K562 (cell line): Measurements from ENCODE around the gene RPP38. TPM values are rescaled to one million over a fixed set of nuclear protein-coding genes. Genes with fewer than 3 reads are reported as not detected.

Experiments
- ATAC-seq: fragments of 200-7000 bp; cut with Tn5 transposase; 3 replicates; pipeline ENCODE4 v1.9.1; 2020; ENCODE audit warnings: moderate library complexity
- BruUV-seq: library from RNA; stranded (reverse); fragments of 400-500 nt; replicated peaks from 2 replicates; lab custom pipeline; 2021; lab: Mats Ljungman, UMichigan
- CTCF ChIA-PET: fragments of 300-600 bp; formaldehyde crosslinking; extraction: SDS; loops from one replicate; lab custom pipeline; 2021; ENCODE audit warnings: low intra/inter-chr PET ratio; lab: Yijun Ruan, JAX
- POLR2A ChIA-PET: fragments of 300-600, 350-650 bp; sonication (Branson Sonifier 250); formaldehyde crosslinking; extraction: SDS; loops from one replicate; lab custom pipeline; 2021; ENCODE audit warnings: antibody characterized with exemption, inconsistent platforms; lab: Yijun Ruan, JAX
- DNase-seq, 4 experiments: peaks; one replicate each; pipeline versions ENCODE4 v3.0.0 to v3.0.0-alpha.2; 2011 to 2018; ENCODE audit warnings: low spot score in 3 of 4, mixed read lengths in 3 of 4; ENCODE audit errors: extremely low read depth in 1 of 4
- FAIRE-seq: peaks from 2 replicates; lab custom pipeline; 2011; peaks lifted over from hg19 to GRCh38; lab: Jason Lieb, UNC
- H2AFZ ChIP-seq: 2 replicates; pipeline ENCODE4 v1.6.0; 2011; ENCODE audit warnings: low read depth, low read length, control low read depth, inconsistent platforms
- H3K27ac ChIP-seq: fragments of 200-600 bp; 3 replicates; pipeline ENCODE4 v1.8.0; 2011; ENCODE audit warnings: low read depth, mild to moderate bottlenecking, control low read depth, inconsistent platforms, low read length, moderate library complexity, mixed read lengths; ENCODE audit errors: extremely low read depth
- H3K27me3 ChIP-seq, 2 experiments: fragments of 300-600 bp in 1 of 2; 2 replicates in 1 of 2; 3 replicates in 1 of 2; pipeline versions ENCODE4 v1.6.0 to v1.8.0; 2011; ENCODE audit warnings: inconsistent platforms in 2 of 2, low read length in 2 of 2, mild to moderate bottlenecking in 1 of 2, mixed read lengths in 1 of 2, moderate library complexity in 1 of 2; ENCODE audit not compliant: control insufficient read depth in 2 of 2, insufficient read depth in 2 of 2
- H3K36me3 ChIP-seq: fragments of 300-600 bp; 3 replicates; pipeline ENCODE4 v1.8.0; 2011; ENCODE audit warnings: mild to moderate bottlenecking, low read length, inconsistent platforms; ENCODE audit not compliant: control insufficient read depth, insufficient read depth
- H3K4me1 ChIP-seq, 2 experiments: fragments of 200-600 bp in 1 of 2; replicated peaks in 1 of 2; 2 replicates in 1 of 2; 3 replicates in 1 of 2; pipeline versions ENCODE4 v1.5.1 to v1.8.0; 2011; ENCODE audit warnings: inconsistent platforms in 2 of 2, low read length in 2 of 2, mild to moderate bottlenecking in 1 of 2, mixed read lengths in 1 of 2, moderate library complexity in 1 of 2; ENCODE audit not compliant: control insufficient read depth in 2 of 2, insufficient read depth in 2 of 2
- H3K4me2 ChIP-seq: 2 replicates; pipeline ENCODE4 v1.6.1; 2011; ENCODE audit warnings: low read length, control low read depth, inconsistent platforms, mixed read lengths; ENCODE audit not compliant: insufficient read depth
- H3K4me3 ChIP-seq: fragments of 200-600 bp; sonication (generic), shearing (Covaris generic); 2 replicates; pipeline ENCODE4 v1.5.1; 2016; ENCODE audit warnings: control low read depth, inconsistent platforms
- H3K79me2 ChIP-seq: fragments of 200-600 bp; 3 replicates; pipeline ENCODE4 v1.8.0; 2011; ENCODE audit warnings: low read length, inconsistent platforms; ENCODE audit not compliant: control insufficient read depth, insufficient read depth
- H3K9ac ChIP-seq, 2 experiments: 2 replicates each; pipeline versions ENCODE4 v1.6.0 to v1.6.1; 2011; ENCODE audit warnings: low read depth in 2 of 2, low read length in 2 of 2, control low read depth in 1 of 2, inconsistent platforms in 1 of 2, mild to moderate bottlenecking in 1 of 2, mixed read lengths in 1 of 2; ENCODE audit not compliant: insufficient read depth in 1 of 2
- H3K9me1 ChIP-seq: one replicate; pipeline ENCODE4 v1.6.0; 2011; ENCODE audit warnings: inconsistent platforms, mild to moderate bottlenecking, low read length, moderate library complexity; ENCODE audit not compliant: control insufficient read depth, insufficient read depth
- H3K9me3 ChIP-seq: replicated peaks from 2 replicates; pipeline ENCODE4 v1.5.1; 2011; ENCODE audit warnings: low read depth, low read length, inconsistent platforms; ENCODE audit not compliant: control insufficient read depth, insufficient read depth
- H4K20me1 ChIP-seq: replicated peaks from 2 replicates; pipeline ENCODE4 v1.6.1; 2011; ENCODE audit warnings: low read length, inconsistent platforms, mixed read lengths; ENCODE audit not compliant: control insufficient read depth, insufficient read depth
- CSDE1 ChIP-seq, 2 experiments: fragments of 450-650 bp; IDR thresholded peaks; 2 replicates each; pipeline ENCODE4 v1.6.1; 2016; ENCODE audit warnings: mild to moderate bottlenecking in 1 of 2
- EP400 ChIP-seq: fragments of 450-650 bp; IDR thresholded peaks from 2 replicates; pipeline ENCODE4 v1.6.1; 2017; ENCODE audit warnings: antibody characterized with exemption, mild to moderate bottlenecking, moderate library complexity
- GTF2F1 ChIP-seq: IDR thresholded peaks from 2 replicates; pipeline ENCODE4 v1.6.1; 2011; ENCODE audit warnings: low read depth, low read length, improper control_type of control experiment
- KAT7 ChIP-seq: sonication (generic); formaldehyde crosslinking; IDR thresholded peaks from 2 replicates; pipeline ENCODE4 v1.8.0; 2022; ENCODE audit warnings: missing genetic modification reagents, mild to moderate bottlenecking, borderline replicate concordance
- KLF13 ChIP-seq: fragments of 450-650 bp; IDR thresholded peaks from 2 replicates; pipeline ENCODE4 v1.6.1; 2016; ENCODE audit warnings: missing genetic modification characterization, low read depth, mild to moderate bottlenecking, missing compliant biosample characterization, moderate library complexity, borderline replicate concordance
- LCOR ChIP-seq: sonication (generic); formaldehyde crosslinking; IDR thresholded peaks from 2 replicates; pipeline ENCODE4 v1.8.0; 2022; ENCODE audit warnings: mild to moderate bottlenecking, missing genetic modification reagents
- MEF2D ChIP-seq: conservative IDR thresholded peaks from 2 replicates; pipeline ENCODE4 v1.6.1; 2016; ENCODE audit warnings: low read depth, missing genetic modification characterization, missing compliant biosample characterization
- PCBP2 ChIP-seq: fragments of 200-400 bp; formaldehyde crosslinking; IDR thresholded peaks from 2 replicates; pipeline ENCODE4 v1.6.1; 2018; ENCODE audit warnings: low read length, low read depth, mild to moderate bottlenecking, moderate library complexity; ENCODE audit not compliant: poor library complexity, severe bottlenecking
- POLR2AphosphoS5 ChIP-seq: IDR thresholded peaks from 2 replicates; pipeline ENCODE4 v1.6.1; 2011; ENCODE audit warnings: mild to moderate bottlenecking, low read depth, low read length, moderate library complexity; ENCODE audit not compliant: control insufficient read depth, insufficient read depth
- ZEB2 ChIP-seq: fragments of 450-650 bp; IDR thresholded peaks from 2 replicates; pipeline ENCODE4 v1.6.1; 2016
- ZNF253 ChIP-seq: fragments of 250-450 bp; sonication (Bioruptor Pico); conservative IDR thresholded peaks from 2 replicates; pipeline ENCODE4 v1.6.1; 2021; ENCODE audit warnings: mild to moderate bottlenecking
- ZNF445 ChIP-seq: fragments of 250-450 bp; sonication (Bioruptor Pico); IDR thresholded peaks from 2 replicates; pipeline ENCODE4 v1.4.0; 2020; ENCODE audit warnings: low read depth, mild to moderate bottlenecking, moderate library complexity
- ZNF551 ChIP-seq: fragments of 250-450 bp; sonication (Bioruptor Pico); IDR thresholded peaks from 2 replicates; pipeline ENCODE4 v1.5.0; 2021; ENCODE audit warnings: mild to moderate bottlenecking, moderate library complexity
- WGBS: fragments of 100-300 bp; shearing (Covaris generic); methylation state at CpG from one replicate; pipeline ENCODE4 v1.1.6; 2016; ENCODE audit warnings: low coverage, mixed read lengths; ENCODE audit not compliant: insufficient coverage; ENCODE audit errors: missing lambda C conversion rate; 5-methylcytosine and 5-hydroxymethylcytosine counted together
- in situ Hi-C: fragments of 300-500 bp; cut with MboI; formaldehyde crosslinking; loops from 4 replicates; pipeline ENCODE4 v1.15.0; 2018; ENCODE audit warnings: inconsistent platforms, mixed read lengths
- intact Hi-C: fragments of 100-400 bp; cut with micrococcal nuclease; formaldehyde crosslinking; loops from 2 replicates; pipeline ENCODE4 v1.14.2; 2022
- polyA plus RNA-seq, 8 experiments: library from polyadenylated mRNA; depleted of rRNA in 4 of 8; stranded (reverse) in 5 of 8; unstranded in 3 of 8; fragments of >200 nt; fragmentation: Nextera tagmentation in 2 of 8; fragmentation: Illumina TruSeq in 1 of 8; extraction: Ambion mirVana in 2 of 8; extraction: Trizol in 1 of 8; gene quantifications; 2 replicates each; pipeline versions ENCODE4 v1.2.1 to v1.2.3, GENCODE V29; 2011 to 2014; ENCODE audit warnings: inconsistent platforms in 1 of 8, missing spikeins in 1 of 8
- total RNA-seq, 7 experiments: library from RNA; depleted of rRNA in 6 of 7; stranded (reverse); fragments of >200 nt in 6 of 7; fragmentation: Illumina TruSeq in 2 of 7; extraction: Trizol in 2 of 7; gene quantifications; 2 replicates each; pipeline versions ENCODE4 v1.2.1 to v1.2.3, GENCODE V29; 2011 to 2021; ENCODE audit warnings: low replicate concordance in 1 of 7
- TF ChIP-seq, protein P1 (sequence below): fragments of 250-450 bp; sonication (Bioruptor Pico); IDR thresholded peaks from 2 replicates; pipeline ENCODE4 v1.9.0; 2021; ENCODE audit warnings: mild to moderate bottlenecking, inconsistent platforms
- TF ChIP-seq, protein P2 (sequence below): fragments of 250-450 bp; sonication (Bioruptor Pico); IDR thresholded peaks from 2 replicates; pipeline ENCODE4 v1.4.0; 2020; ENCODE audit warnings: mild to moderate bottlenecking
- TF ChIP-seq, protein P3 (sequence below): sonication (generic); formaldehyde crosslinking; IDR thresholded peaks from 2 replicates; pipeline ENCODE4 v1.8.1; 2023; ENCODE audit warnings: mild to moderate bottlenecking, missing genetic modification reagents, moderate library complexity
- TF ChIP-seq, protein P4 (sequence below): fragments of 250-450 bp; sonication (Bioruptor Pico); IDR thresholded peaks from 2 replicates; pipeline ENCODE4 v1.4.0; 2020; ENCODE audit warnings: borderline replicate concordance

Gene RPP38
- total and polyA plus RNA-seq, 9 of the 15 experiments (the other 6 are each of a cell fraction or from before 2014, with no cell fraction given) = 26.3 to 58.6 (median 33.8) TPM

DNA sequence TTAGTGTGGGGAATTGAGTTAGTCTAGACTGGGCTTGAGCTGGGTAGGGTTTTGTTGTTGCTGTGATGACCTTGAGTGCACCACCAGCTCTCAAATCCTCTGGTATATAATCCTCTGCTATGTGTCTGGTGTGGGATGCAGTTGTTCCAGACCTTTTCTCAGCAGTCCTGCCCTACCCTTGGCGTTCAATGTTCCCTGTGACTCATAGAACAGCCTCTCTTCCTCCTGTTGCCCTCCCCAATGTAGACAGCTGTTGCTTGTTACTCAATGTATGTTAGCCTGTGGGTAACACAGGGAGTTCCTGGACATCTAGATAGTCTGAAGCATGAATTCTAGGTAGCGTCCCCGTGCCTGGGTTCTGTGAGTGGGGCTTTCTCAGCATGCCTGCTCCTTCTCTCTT lies 28.4 kb upstream of the RPP38 start:
- no TSS peak for BruUV-seq
- no peak overlapping the region for H3K4me2 ChIP-seq
- H3K9me1 ChIP-seq = no peaks in the 10 kb centered on the region
- CTCF ChIA-PET = no interaction called here
- H3K4me3 ChIP-seq = no peak overlapping the region
- no peak for TF ChIP-seq CSDE1 (IDR thresholded peaks at IDR 0.05)
- TF ChIP-seq LCOR = no peak
- no peak for TF ChIP-seq POLR2AphosphoS5
- TF ChIP-seq, protein P1, sequence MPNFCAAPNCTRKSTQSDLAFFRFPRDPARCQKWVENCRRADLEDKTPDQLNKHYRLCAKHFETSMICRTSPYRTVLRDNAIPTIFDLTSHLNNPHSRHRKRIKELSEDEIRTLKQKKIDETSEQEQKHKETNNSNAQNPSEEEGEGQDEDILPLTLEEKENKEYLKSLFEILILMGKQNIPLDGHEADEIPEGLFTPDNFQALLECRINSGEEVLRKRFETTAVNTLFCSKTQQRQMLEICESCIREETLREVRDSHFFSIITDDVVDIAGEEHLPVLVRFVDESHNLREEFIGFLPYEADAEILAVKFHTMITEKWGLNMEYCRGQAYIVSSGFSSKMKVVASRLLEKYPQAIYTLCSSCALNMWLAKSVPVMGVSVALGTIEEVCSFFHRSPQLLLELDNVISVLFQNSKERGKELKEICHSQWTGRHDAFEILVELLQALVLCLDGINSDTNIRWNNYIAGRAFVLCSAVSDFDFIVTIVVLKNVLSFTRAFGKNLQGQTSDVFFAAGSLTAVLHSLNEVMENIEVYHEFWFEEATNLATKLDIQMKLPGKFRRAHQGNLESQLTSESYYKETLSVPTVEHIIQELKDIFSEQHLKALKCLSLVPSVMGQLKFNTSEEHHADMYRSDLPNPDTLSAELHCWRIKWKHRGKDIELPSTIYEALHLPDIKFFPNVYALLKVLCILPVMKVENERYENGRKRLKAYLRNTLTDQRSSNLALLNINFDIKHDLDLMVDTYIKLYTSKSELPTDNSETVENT (CRISPR knock-in tag) = no peak
- no peak for TF ChIP-seq ZNF551
- TF ChIP-seq ZEB2 = no peak
- no peak for TF ChIP-seq MEF2D (tag)
- TF ChIP-seq, protein P2, sequence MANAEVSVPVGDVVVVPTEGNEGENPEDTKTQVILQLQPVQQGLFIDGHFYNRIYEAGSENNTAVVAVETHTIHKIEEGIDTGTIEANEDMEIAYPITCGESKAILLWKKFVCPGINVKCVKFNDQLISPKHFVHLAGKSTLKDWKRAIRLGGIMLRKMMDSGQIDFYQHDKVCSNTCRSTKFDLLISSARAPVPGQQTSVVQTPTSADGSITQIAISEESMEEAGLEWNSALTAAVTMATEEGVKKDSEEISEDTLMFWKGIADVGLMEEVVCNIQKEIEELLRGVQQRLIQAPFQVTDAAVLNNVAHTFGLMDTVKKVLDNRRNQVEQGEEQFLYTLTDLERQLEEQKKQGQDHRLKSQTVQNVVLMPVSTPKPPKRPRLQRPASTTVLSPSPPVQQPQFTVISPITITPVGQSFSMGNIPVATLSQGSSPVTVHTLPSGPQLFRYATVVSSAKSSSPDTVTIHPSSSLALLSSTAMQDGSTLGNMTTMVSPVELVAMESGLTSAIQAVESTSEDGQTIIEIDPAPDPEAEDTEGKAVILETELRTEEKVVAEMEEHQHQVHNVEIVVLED (CRISPR knock-in tag) = no peak
- TF ChIP-seq, protein P3, sequence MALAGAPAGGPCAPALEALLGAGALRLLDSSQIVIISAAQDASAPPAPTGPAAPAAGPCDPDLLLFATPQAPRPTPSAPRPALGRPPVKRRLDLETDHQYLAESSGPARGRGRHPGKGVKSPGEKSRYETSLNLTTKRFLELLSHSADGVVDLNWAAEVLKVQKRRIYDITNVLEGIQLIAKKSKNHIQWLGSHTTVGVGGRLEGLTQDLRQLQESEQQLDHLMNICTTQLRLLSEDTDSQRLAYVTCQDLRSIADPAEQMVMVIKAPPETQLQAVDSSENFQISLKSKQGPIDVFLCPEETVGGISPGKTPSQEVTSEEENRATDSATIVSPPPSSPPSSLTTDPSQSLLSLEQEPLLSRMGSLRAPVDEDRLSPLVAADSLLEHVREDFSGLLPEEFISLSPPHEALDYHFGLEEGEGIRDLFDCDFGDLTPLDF (CRISPR knock-in tag) = no peak
- no peak for TF ChIP-seq ZNF445 (CRISPR knock-in tag)
- no peak for TF ChIP-seq KAT7
- no peak for TF ChIP-seq PCBP2
- no peak for TF ChIP-seq KLF13 (tag)
- TF ChIP-seq ZNF253 (CRISPR knock-in tag) = no peak
- TF ChIP-seq EP400 = no peak
- no peak for TF ChIP-seq GTF2F1
- TF ChIP-seq, protein P4, sequence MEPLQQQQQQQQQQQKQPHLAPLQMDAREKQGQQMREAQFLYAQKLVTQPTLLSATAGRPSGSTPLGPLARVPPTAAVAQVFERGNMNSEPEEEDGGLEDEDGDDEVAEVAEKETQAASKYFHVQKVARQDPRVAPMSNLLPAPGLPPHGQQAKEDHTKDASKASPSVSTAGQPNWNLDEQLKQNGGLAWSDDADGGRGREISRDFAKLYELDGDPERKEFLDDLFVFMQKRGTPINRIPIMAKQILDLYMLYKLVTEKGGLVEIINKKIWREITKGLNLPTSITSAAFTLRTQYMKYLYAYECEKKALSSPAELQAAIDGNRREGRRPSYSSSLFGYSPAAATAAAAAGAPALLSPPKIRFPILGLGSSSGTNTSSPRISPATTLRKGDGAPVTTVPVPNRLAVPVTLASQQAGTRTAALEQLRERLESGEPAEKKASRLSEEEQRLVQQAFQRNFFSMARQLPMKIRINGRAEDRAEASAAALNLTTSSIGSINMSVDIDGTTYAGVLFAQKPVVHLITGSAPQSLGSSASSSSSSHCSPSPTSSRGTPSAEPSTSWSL (CRISPR knock-in tag) = no peak
- TF ChIP-seq, all 486 proteins: peak for 0
- WGBS = 3% methylated on average over 3 of the region's 3 CpGs
- Histone ChIP-seq H4K20me1 (no peaks in the 10 kb centered on the region), H2AFZ (no peak overlapping the region), H3K4me1 (no peaks in the 10 kb centered on the region), H3K9me3 (peaks cover 5% of the 10 kb centered on the region; the same call in 1 of the 2 replicates), H3K9ac (no peak overlapping the region), H3K36me3 (no peaks in the 10 kb centered on the region), H3K27ac (no peak overlapping the region), H3K27me3 (peaks cover 3 to 7% of the 10 kb centered on the region in 2 experiments; a peak in 1 of 5 replicates), H3K79me2 (no peaks in the 10 kb centered on the region)
- intact Hi-C loops = no loop called here
- POLR2A ChIA-PET = no interaction called here
- in situ Hi-C loops = no loop called here
- FAIRE-seq = no peak
- no peak for ATAC-seq
- no peak for DNase-seq
